Measurements from ENCODE around the gene NPTN.
"Not testable (repeated sequence)": the region's sequence is repeated elsewhere in the genome, so short reads cannot be mapped to it uniquely, and the experiment has no call there.

NPTN gene

GRCh38 chr15:73600413-73601335, 32.5 kb downstream of the NPTN start:
- DNase-seq, result no peak

GRCh38 chr15:73599934-73600333, 33.3 kb downstream of the NPTN start:
- DNase-seq, result no peak

- DNase-seq, result no peak
Observed at GRCh38 chr15:73598530-73599160, 34.5 kb downstream of the NPTN start.

- no peak for DNase-seq
Observed at GRCh38 chr15:73597036-73597638, 36.1 kb downstream of the NPTN start.

- DNase-seq, result no peak
Observed at GRCh38 chr15:73596174-73596573, 37.0 kb downstream of the NPTN start.

- DNase-seq, result no peak
Observed at GRCh38 chr15:73594109-73594508, 39.1 kb downstream of the NPTN start.

GRCh38 chr15:73593304-73594074, 39.7 kb downstream of the NPTN start:
- no peak for DNase-seq

GRCh38 chr15:73590263-73590662, 42.9 kb downstream of the NPTN start:
- no peak for DNase-seq

GRCh38 chr15:73589766-73590165, 43.4 kb downstream of the NPTN start:
- no peak for DNase-seq

- DNase-seq, result no peak
Observed at GRCh38 chr15:73585871-73586654, 47.1 kb downstream of the NPTN start.

GRCh38 chr15:73584699-73585420, 48.3 kb downstream of the NPTN start:
- no peak for DNase-seq

GRCh38 chr15:73583544-73583943, 49.6 kb downstream of the NPTN start:
- no peak for DNase-seq

GRCh38 chr15:73582851-73583379, 50.3 kb downstream of the NPTN start:
- DNase-seq, result no peak

GRCh38 chr15:73578026-73578425, 55.2 kb downstream of the NPTN start:
- DNase-seq, result no peak

- not testable (repeated sequence) for DNase-seq
Observed at GRCh38 chr15:73577593-73577992, 55.6 kb downstream of the NPTN start.

- no peak for DNase-seq
Observed at GRCh38 chr15:73575636-73576247, 57.4 kb downstream of the NPTN start.

- no peak for DNase-seq
Observed at GRCh38 chr15:73573572-73573971, 59.6 kb downstream of the NPTN start.

GRCh38 chr15:73573037-73573436, 60.2 kb downstream of the NPTN start:
- no peak for DNase-seq

- DNase-seq, result no peak
Observed at GRCh38 chr15:73572296-73572695, 60.9 kb downstream of the NPTN start.

GRCh38 chr15:73571346-73571745, 61.8 kb downstream of the NPTN start:
- no peak for DNase-seq

Data from CD4-positive, alpha-beta T cell treated with Interleukin-21 for 1 hour (primary cell).